T follicular helper cell (primary cell): ENCODE data around the gene DPP3.
A peak's percentile ranks its signal among the peaks of the same experiment; 100 is the strongest.
"Not testable (repeated sequence)": the region's sequence is repeated elsewhere in the genome, so short reads cannot be mapped to it uniquely, and the experiment has no call there.

Experiments
- DNase-seq: peaks from one replicate; pipeline ENCODE4 v3.0.0-alpha.2; 2020; ENCODE audit warnings: low read depth
- total RNA-seq, 2 experiments: gene quantifications; one replicate each; lab custom pipeline; 2026; lab: John Stamatoyannopoulos, UW

Gene DPP3
- 39.5 to 106 reads per million in 2 experiments for total RNA-seq

- DNase-seq, result peak; percentile 93
Measured at GRCh38 chr11:66480117-66480938, at the start of gene DPP3. TSS of gene DPP3 (plus strand) at chr11:66480434. CDS start at chr11:66482201, 1,767 bp downstream.

DNA sequence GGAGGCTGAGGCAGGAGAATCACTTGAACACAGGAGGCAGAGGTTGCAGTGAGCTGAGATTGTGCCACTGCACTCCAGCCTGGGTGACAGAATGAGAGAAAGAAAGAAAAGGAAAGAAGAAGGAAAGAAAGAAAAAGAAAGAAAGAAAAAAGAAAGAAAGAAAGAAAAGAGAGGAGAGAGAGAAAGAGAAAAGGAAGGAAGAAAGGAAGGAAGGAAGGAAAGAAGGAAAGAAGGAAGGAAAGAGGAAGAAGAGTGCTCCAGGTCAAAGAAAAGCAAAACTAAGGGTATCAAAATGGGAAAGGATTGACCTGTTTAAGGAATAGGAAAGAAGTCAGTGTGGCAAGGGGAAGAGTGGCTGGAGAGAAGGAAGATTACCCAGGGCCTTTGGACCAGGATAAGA is 48.9 kb upstream of the DPP3 start:
- not testable (repeated sequence) for DNase-seq

DNA sequence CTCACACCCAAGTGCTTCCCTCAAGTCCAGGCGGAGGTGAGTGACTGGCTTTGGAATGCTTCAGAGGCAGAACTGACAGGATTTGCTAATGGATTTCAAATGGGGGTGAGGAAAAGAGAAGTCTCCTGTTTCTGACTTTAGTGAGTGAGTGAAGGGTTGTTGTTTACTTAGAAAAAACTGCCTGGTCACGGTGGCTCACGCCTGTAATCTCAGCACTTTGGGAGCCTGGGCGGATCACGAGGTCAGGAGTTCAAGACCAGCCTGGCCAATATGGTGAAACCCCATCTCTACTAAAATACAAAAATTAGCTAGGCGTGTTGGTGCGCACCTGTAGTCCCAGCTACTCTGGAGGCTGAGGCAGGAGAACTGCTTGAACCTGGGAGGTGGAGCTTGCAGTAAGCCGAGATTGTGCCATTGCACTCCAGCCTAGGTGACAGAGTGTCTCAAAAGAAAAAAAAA is 48.3 kb upstream of the DPP3 start:
- DNase-seq, result not testable (repeated sequence)

- DNase-seq, result no peak
Measured at GRCh38 chr11:66432597-66432996, 47.6 kb upstream of the DPP3 start.

DNA sequence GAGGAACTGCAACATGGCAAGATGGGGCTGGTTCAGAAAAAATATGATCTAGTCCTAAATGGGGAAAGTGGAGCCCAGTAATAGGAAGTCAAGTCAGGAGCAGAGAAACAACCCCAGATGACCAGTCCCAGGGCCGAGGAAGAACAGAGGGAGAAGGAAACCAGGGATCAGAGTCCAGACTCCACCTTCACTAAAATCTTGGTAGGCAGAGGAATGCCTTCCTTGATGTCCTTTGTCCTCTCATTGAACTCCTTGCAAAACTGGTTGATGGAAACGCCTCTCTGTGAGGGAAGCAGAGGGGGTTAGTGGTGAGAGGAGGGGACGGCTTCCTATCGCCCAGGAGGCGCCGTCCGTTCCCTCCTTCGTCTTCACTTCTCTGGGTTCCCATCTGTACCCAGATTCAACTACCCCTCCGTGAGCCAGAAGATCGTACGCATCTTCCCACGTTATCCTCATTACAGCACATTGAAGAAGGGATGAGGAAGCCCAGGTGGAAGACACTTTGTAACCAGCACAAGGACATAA is 42.2 kb upstream of the DPP3 start:
- no peak for DNase-seq

- DNase-seq, result peak; percentile 83
Measured at GRCh38 chr11:66438504-66439466, 41.4 kb upstream of the DPP3 start, which contains the start of gene MRPL11. TSS of gene MRPL11 (minus strand) at chr11:66438848. CDS start at chr11:66438754, 94 bp downstream.

- DNase-seq, result not testable (repeated sequence)
Measured at GRCh38 chr11:66440101-66440939, 39.9 kb upstream of the DPP3 start.

DNA sequence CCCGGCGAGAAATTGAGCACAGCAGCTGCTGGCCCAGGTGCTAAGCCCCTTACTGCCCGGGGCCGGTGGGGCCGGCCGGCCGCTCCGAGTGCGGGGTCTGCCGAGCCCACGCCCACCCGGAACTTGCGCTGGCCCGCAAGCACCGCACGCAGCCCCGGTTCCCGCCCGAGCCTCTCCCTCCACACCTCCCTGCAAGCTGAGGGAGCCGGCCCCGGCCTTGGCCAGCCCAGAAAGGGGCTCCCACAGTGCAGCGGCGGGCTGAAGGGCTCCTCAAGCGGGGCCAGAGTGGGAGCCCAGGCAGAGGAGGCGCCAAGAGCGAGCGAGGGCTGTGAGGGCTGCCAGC is 39.3 kb upstream of the DPP3 start:
- not testable (repeated sequence) for DNase-seq

GRCh38 chr11:66443602-66444001 is 36.6 kb upstream of the DPP3 start:
- no peak for DNase-seq

GRCh38 chr11:66447012-66447411 is 33.2 kb upstream of the DPP3 start:
- DNase-seq, result no peak

GRCh38 chr11:66448523-66448922 is 31.7 kb upstream of the DPP3 start:
- no peak for DNase-seq

DNA sequence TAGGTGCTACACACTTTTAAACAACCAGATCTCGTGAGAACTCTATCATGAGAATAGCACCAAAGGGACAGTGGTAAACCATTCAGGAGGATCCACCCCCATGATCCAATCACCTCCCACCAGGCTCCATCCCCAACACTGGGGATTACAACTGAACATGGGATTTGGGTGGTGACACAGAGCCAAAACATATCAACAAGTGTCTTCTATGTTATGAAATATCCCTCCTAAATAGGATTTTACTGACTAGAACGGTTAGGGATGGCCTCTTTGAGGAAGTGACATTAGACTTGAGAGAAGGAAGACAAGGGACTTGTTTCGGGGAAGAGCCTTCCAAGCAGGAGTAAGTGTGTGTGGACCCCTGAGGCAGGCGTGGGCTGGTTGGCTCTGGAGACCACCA is 29.7 kb upstream of the DPP3 start:
- DNase-seq, result no peak

GRCh38 chr11:66451663-66452062 is 28.6 kb upstream of the DPP3 start:
- DNase-seq, result no peak

DNA sequence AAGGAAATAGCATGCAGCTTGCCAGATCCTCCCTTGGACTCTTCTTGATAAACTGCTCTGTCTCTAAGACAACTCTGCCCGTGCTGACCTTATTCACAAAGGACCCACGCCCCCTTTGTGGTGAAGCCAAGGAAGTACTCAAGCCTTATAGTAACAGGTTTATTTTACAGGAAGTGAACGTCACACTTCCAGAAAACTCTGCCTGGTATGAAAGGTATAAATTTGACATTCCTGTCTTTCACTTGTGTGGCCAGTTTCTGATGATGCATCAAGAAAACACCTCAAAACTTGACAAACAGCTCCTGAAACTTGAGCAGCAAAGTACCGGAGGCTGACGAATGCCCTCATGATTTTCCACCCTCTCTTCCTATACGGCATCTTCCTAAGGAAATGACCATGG is 26.0 kb upstream of the DPP3 start:
- no peak for DNase-seq

GRCh38 chr11:66454828-66455227 is 25.4 kb upstream of the DPP3 start:
- no peak for DNase-seq

- DNase-seq, result no peak
Measured at GRCh38 chr11:66457826-66458225, 22.4 kb upstream of the DPP3 start.

DNA sequence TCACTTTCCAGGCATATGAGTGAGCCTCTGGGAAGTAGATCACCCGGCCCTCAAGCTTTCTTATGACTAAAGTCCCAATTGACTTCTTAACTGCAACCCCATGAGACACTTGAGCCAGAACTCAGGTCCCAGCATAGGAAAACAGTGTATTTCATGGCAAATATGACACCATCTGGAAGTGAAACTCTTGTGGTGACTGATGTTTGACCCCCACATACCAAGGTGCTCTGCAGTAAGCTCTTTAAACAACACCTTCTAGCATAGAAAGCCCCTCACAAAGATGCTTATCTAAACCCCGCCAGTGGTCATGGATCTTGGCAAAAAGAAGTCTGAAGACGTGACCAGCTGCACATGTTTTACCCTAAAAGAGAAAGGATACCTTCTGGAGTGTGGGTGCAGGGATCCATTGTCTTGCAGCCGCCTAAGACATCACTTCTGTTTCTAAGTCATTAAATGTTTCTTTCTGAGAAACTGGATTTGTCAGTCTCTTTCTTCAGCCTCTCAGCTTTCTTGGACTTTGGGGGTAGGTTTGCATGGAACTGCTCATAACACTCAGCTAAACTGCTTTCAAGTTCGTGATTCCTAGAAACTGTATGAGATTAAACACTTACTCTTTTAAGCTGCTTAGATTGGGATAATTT is 21.0 kb upstream of the DPP3 start:
- DNase-seq, result no peak

DNA sequence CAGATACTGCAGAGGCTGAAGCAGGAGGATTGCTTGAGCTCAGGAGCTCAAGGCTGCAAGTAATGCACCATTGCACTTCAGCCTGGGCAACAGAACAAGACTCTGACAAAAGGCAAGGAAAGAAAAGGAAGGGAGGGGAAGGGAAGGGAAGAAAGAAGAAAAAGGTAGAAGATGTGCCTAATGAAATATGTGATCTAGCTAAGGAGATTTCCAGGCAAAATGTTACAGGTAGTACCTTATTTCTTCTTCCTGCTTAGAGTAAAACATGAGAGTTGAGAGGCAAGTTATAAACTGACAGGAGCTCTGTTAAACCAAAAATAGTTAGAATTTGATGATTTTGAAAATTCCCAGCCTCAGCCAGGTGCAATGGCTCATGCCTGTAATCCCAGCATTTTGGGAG is 18.2 kb upstream of the DPP3 start:
- DNase-seq, result no peak

- DNase-seq, result no peak
Measured at GRCh38 chr11:66462911-66463310, 17.3 kb upstream of the DPP3 start.

DNA sequence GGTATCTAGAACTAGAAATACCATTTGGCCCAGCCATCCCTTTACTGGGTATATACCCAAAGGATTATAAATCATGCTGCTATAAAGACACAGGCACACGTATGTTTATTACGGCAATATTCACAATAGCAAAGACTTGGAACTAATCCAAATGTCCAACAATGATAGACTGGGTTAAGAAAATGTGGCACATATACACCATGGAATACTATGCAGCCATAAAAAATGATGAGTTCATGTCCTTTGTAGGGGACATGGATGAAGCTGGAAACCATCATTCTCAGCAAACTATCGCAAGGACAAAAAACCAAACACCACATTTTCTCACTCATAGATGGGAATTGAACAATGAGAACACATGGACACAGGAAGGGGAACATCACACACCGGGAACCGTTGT is 16.1 kb upstream of the DPP3 start:
- not testable (repeated sequence) for DNase-seq

DNA sequence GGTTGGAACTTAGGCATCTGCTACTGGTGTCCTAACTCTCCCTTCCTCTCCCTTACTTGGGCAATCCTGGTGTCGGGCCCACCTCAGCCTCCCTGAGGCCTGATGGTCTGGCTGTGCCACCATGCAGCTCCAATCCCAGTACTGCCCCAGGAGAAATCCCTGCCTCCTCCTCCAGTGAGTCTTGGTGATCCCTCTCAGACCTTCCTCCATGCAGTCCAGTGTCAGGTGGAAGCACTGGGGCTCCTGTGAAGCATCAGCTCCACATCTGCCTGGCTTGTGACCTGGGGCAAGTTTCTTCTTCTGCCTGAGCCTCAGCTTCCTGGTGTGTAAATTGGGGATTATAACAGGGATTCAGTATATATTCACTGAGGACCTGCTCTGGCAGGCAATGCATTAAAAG is 15.3 kb upstream of the DPP3 start:
- DNase-seq, result no peak
